LoVo (cell line): Measurements from ENCODE around the gene CYB5R3.
"Not testable (repeated sequence)": the region's sequence is repeated elsewhere in the genome, so short reads cannot be mapped to it uniquely, and the experiment has no call there.

Experiments
- DNase-seq: peaks from one replicate; pipeline ENCODE4 v3.0.0-alpha.2; 2016; ENCODE audit warnings: low spot score

CYB5R3 gene

GRCh38 chr22:42623301-42623751 is 25.9 kb downstream of the CYB5R3 start:
- no peak for DNase-seq

GRCh38 chr22:42622061-42622710 is 27.0 kb downstream of the CYB5R3 start:
- no peak for DNase-seq

- DNase-seq, result peak; percentile 60
These were observed 27.6 kb downstream of the CYB5R3 start for GRCh38 chr22:42621505-42622002.

GRCh38 chr22:42620084-42620483 is 29.1 kb downstream of the CYB5R3 start:
- no peak for DNase-seq

- DNase-seq, result no peak
These were observed 29.7 kb downstream of the CYB5R3 start for GRCh38 chr22:42619261-42620063.

- DNase-seq, result no peak
These were observed 31.8 kb downstream of the CYB5R3 start for GRCh38 chr22:42617155-42617983.

GRCh38 chr22:42615860-42616175 is 33.4 kb downstream of the CYB5R3 start:
- DNase-seq, result not testable (repeated sequence)

- DNase-seq, result peak; percentile 90
These were observed 33.9 kb downstream of the CYB5R3 start for GRCh38 chr22:42615092-42615859.

GRCh38 chr22:42614312-42615091 is 34.7 kb downstream of the CYB5R3 start, which contains the start of gene POLDIP3:
POLDIP3 (minus strand) TSS chr22:42614883; CDS start chr22:42614857, 26 bp downstream.
- peak; percentile 99 for DNase-seq

- DNase-seq, result no peak
These were observed 35.3 kb downstream of the CYB5R3 start for GRCh38 chr22:42613872-42614301.

GRCh38 chr22:42612336-42612735 is 36.9 kb downstream of the CYB5R3 start:
- DNase-seq, result no peak

- DNase-seq, result no peak
These were observed 38.1 kb downstream of the CYB5R3 start for GRCh38 chr22:42611051-42611450.

- DNase-seq, result no peak
These were observed 39.0 kb downstream of the CYB5R3 start for GRCh38 chr22:42610186-42610585.

GRCh38 chr22:42608823-42609361 is 40.3 kb downstream of the CYB5R3 start:
- DNase-seq, result no peak

GRCh38 chr22:42608136-42608822 is 40.9 kb downstream of the CYB5R3 start:
- DNase-seq, result no peak

GRCh38 chr22:42607641-42608040 is 41.6 kb downstream of the CYB5R3 start:
- not testable (repeated sequence) for DNase-seq

GRCh38 chr22:42604403-42604802 is 44.8 kb downstream of the CYB5R3 start:
- DNase-seq, result no peak

- no peak for DNase-seq
These were observed 45.8 kb downstream of the CYB5R3 start for GRCh38 chr22:42603427-42603826.

- DNase-seq, result no peak
These were observed 46.7 kb downstream of the CYB5R3 start for GRCh38 chr22:42602470-42602869.
